Activated naive CD4-positive, alpha-beta T cell treated with anti-CD3 and anti-CD28 coated beads, Interleukin-2, amount 50 U/mL, for 72 hours (primary cell): ENCODE results near the gene PPFIA2. TPM values are rescaled to one million over a fixed set of nuclear protein-coding genes. Genes with fewer than 3 reads are reported as not detected.

Experiments
- ATAC-seq, 2 donors: fragments of 150-1000 bp; cut with Tn5 transposase; 2 replicates each; pipeline ENCODE4 v1.10.0; 2021; ENCODE audit warnings: mild to moderate bottlenecking in 2 of 2, moderate library complexity in 2 of 2
- DNase-seq, 2 donors: peaks; one replicate each; pipeline ENCODE4 v3.0.0; 2021 to 2022; ENCODE audit warnings: low spot score in 2 of 2
- H3K27ac Mint-ChIP-seq, 2 donors: one replicate each; pipeline ENCODE4 v1.8.0; 2022; ENCODE audit warnings: mild to moderate bottlenecking in 2 of 2, mixed read lengths in 2 of 2
- H3K36me3 Mint-ChIP-seq, 2 donors: one replicate each; pipeline ENCODE4 v1.8.0; 2022; ENCODE audit warnings: mixed read lengths in 2 of 2
- H3K9me3 Mint-ChIP-seq, 2 donors: one replicate each; pipeline ENCODE4 v1.8.0; 2022; ENCODE audit warnings: mixed read lengths in 2 of 2
- total RNA-seq, 2 donors: library from RNA; stranded (reverse); gene quantifications; one replicate each; pipeline ENCODE4 v1.2.3, GENCODE V29; 2022

Gene PPFIA2
- total RNA-seq, 2 donors from 2014 or later = not detected

DNA sequence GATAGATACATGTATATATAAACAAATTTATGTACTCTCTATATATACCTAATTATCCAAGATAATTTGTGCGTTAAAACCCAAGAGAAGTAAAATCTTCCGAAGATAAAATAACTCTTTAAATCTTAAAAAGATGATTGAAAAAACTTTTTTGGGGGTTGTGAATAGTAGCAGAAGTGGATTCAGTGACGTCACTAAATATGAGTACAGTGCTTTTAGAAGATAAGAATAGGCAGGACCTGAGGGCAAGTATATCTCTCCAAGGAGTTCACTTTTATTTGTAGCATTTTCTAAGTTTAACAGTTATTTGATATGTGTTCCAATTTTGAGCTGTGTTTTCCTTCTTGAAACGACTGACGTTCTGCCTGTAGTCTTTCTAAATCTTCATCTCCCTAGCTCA, 319.8 kb downstream of the PPFIA2 start:
- DNase-seq (no peak), ATAC-seq (no peak)
- no peaks in the 10 kb centered on the region for H3K9me3 Mint-ChIP-seq
- no peaks in the 10 kb centered on the region for H3K36me3 Mint-ChIP-seq
- no peak overlapping the region for H3K27ac Mint-ChIP-seq

DNA sequence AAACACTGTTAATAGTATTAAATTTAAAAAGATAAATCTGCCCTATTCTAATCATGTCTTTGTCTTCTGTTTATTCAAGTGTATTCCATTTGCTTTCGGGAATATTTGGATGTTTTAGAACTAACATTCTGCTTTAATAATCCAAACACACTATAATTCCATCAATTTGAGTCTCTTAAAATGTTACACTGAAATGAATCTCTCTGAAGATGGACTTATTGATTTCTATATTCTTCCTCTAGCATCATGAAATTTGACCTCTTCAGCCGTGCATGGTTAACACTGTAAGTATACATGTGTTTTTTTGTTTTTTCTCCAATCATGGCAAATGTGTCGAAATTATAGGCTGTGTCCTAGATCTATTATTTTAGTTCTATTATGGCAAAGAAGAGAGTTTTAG, 342.1 kb downstream of the PPFIA2 start:
- H3K36me3 Mint-ChIP-seq = no peaks in the 10 kb centered on the region
- DNase-seq (no peak), ATAC-seq (no peak)
- H3K27ac Mint-ChIP-seq = no peak overlapping the region
- peaks cover 4 to 8% of the 10 kb centered on the region in 2 donors for H3K9me3 Mint-ChIP-seq

DNA sequence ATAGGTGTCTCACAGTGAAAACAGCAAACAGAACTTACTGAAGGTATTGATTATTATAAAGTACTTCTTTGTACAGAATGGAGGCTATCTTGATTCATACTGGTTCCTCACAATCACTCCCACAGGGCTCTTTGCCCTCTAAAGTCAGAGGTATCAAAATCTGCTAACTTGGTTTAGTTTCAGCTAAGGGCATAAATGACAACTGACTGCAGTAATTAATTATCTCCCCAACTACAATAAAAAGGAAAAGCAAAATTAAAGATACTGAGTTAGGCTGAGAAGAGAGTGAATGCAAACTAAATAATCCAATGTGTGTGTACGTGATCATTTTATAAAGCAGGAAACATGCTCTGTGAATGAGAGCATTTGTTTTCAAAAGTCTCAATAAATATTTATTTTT, 342.6 kb downstream of the PPFIA2 start:
- peaks cover 4 to 8% of the 10 kb centered on the region in 2 donors for H3K9me3 Mint-ChIP-seq
- H3K27ac Mint-ChIP-seq = no peak overlapping the region
- ATAC-seq = no peak
- H3K36me3 Mint-ChIP-seq = no peaks in the 10 kb centered on the region
- DNase-seq = no peak

DNA sequence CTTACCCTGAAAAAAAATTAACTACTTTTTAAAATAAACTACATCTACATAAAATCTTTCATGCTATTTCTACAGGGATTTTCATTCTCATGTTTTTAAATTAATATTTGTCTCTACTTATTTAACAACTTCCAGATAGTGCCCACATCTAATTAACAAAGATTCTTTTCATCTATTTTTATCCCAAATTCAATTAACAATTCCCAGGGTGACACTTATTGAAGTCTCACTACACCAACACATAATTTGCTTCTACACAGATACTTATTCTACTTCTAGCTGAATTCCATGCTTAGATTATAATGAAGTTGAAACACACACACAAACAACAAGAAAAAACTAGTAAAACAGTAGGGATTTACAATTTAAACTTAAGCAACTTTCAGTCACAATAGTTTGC, 344.7 kb downstream of the PPFIA2 start:
- ATAC-seq = no peak
- DNase-seq = no peak
- Mint-ChIP-seq H3K36me3 (no peaks in the 10 kb centered on the region), H3K27ac (no peak overlapping the region), H3K9me3 (peaks cover 0 to 3% of the 10 kb centered on the region in 2 donors)

DNA sequence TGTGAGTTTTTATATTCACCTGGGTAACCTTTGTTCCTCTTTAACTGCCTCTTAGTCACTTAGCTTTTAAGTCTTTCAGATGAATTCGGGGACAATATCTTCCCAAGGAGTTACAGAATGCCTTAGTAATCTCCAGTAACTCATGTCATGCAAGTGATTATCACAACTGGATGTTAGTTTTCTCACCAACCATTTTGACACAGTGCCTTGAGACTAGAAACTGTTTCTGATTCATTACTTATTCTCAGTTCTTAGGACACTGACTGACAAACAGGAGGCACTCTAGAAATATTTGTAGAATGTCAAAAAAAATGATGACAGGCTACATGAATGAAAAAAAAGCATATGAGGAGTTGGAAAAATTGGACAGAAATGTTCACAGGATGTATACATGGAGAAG, 346.2 kb downstream of the PPFIA2 start:
- H3K9me3 Mint-ChIP-seq = peaks cover 0 to 3% of the 10 kb centered on the region in 2 donors
- no peak for DNase-seq
- H3K36me3 Mint-ChIP-seq = no peaks in the 10 kb centered on the region
- H3K27ac Mint-ChIP-seq = no peak overlapping the region
- no peak for ATAC-seq

DNA sequence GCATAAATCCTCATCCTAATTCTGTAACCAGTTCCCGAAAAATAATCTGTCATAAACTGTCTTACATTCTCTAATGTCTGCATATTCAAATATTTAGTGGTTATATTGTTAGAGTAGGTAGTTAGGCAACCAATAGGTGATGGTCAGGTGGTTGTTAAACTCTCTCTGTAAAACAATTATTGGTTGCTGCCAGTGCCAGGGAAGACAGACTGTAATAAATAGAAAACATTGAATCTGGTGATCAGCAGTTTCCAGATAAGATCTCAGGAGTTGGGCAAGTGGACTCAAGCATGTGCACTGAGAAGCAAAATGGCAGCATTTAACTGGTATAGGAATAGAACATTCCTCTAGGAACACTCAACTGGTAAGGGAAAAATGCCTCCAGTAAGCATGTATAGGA, 355.8 kb downstream of the PPFIA2 start:
- DNase-seq = no peak
- no peak for ATAC-seq
- H3K36me3 Mint-ChIP-seq = no peaks in the 10 kb centered on the region
- peaks cover 0 to 11% of the 10 kb centered on the region in 2 donors for H3K9me3 Mint-ChIP-seq
- H3K27ac Mint-ChIP-seq = no peak overlapping the region

DNA sequence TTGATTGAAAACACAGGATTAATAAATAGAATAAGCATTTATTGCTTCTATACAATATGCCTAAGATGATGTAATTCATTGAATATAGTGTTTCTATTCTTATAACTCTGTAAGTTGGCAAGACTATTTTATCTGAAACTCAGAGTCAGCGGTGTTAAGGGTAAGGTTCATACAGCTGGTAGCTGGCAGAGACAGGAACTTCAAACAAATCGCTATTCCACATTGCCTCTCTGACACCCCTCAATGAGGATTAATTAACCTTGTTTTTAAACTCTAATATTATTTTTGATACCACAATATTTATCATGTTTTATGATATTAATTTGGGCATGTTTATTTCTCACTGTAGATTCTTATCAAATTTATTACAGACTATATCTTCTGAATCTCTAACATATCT, 357.9 kb downstream of the PPFIA2 start:
- Mint-ChIP-seq H3K36me3 (no peaks in the 10 kb centered on the region), H3K9me3 (peaks cover 7 to 10% of the 10 kb centered on the region in 2 donors), H3K27ac (no peak overlapping the region)
- DNase-seq = no peak
- ATAC-seq = no peak

DNA sequence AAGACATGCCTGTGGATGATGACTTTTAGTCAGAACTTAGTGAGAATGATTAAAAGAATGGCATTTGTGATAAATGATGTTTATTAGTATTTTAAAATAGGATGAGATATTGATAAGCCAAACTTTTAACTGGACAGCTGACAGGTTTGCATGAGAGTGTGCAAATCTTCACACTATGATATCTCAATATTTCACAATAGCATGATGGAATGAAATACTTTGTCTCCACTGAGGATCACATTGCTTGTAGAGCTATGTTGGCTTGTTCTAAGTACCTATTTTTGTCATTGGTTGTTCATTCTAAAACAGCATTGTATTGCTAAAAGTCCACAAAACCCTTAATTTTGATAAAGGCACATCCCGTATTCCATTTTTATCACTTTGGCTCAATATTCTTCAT, 359.1 kb downstream of the PPFIA2 start:
- Mint-ChIP-seq H3K36me3 (no peaks in the 10 kb centered on the region), H3K27ac (no peak overlapping the region), H3K9me3 (peaks cover 7 to 13% of the 10 kb centered on the region in 2 donors)
- ATAC-seq (no peak), DNase-seq (no peak)

DNA sequence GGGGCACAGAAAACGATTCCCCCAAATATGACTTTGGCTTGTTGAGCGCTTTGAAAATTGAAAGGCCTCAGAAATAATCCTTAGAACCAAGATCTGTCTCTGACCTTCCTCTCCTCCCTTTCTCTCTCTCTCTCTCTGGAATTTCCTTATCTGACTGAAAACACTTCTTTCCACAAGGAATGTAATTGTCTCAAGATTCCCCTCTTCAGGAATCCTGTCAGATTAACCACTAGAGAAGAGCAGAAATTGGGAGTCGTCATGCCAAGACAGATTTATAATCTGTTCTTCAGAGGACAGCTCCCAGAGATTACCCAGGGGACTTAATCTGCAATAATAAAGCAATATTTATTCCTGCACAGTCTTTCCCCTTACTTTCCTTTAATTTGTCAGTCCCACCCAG, 363.7 kb downstream of the PPFIA2 start:
- no peak for ATAC-seq
- H3K9me3 Mint-ChIP-seq = peaks cover 7 to 17% of the 10 kb centered on the region in 2 donors
- no peak overlapping the region for H3K27ac Mint-ChIP-seq
- no peaks in the 10 kb centered on the region for H3K36me3 Mint-ChIP-seq
- DNase-seq = no peak

DNA sequence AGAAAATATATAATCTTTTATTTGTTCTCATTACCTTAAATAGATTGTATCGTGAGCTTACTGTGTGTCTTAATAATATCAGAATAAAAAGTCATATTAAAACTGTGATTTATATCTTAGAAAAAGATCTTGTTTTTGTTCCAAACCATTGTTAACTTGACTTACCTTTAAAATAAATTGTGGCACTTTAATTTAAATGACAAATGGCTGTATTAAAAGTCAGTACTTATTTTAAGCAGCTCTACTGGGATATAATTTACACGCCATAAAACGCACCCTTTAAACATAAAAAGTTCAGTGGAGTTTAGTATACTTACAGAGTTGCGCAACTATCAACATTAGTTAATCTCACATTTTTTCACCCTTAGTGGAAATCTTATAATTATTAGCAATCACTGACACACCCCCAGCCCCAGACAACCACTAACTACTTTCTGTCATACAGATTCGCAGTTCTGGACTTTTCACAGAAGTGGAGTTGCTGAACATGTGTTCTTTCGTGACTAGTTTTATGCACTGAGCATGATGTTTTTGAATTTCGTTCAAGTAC, 369.5 kb downstream of the PPFIA2 start:
- peaks cover 10 to 15% of the 10 kb centered on the region in 2 donors for H3K9me3 Mint-ChIP-seq
- ATAC-seq (no peak), DNase-seq (no peak)
- H3K27ac Mint-ChIP-seq = no peak overlapping the region
- no peaks in the 10 kb centered on the region for H3K36me3 Mint-ChIP-seq

DNA sequence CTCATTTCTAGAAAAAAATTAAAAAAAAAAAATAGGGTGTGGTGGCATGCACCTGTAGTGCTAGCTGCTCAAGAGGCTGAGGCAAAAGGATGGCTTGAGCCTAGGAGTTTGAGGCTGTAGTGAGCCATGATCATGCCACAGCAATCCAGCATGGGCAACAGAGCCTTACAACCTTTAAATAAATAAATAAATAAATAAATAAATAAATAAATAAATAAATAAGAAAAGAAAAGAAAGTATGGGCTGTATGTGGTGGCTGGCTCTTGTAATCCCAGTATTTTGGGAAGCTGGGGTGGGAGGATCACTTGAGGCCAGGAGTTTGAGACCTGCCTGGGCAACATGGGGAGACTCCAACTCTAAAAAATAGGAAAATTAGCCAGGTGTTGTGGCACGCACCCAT, 373.0 kb downstream of the PPFIA2 start:
- Mint-ChIP-seq H3K27ac (no peak overlapping the region), H3K9me3 (peaks cover 5 to 8% of the 10 kb centered on the region in 2 donors), H3K36me3 (no peaks in the 10 kb centered on the region)
- ATAC-seq (no peak), DNase-seq (no peak)

DNA sequence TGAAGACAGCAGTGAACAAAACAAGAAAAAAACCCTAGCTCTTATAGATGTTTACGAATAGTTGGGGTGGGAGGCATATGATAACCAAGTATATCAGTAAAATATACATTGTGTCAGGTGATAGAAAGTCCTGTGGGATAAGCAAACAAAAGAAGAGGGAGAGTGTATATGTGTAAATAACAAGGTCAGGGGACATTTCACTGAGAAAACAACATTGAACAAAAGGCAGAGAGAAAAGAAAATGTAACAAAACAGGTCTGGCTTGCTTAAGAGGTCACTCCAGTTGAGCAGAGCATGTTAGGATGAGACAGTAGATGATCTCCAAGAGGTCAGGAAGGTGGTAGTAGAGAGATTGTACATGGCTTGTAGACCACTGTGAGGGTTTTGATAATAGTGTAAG, 377.2 kb downstream of the PPFIA2 start:
- H3K9me3 Mint-ChIP-seq = peaks cover 0 to 5% of the 10 kb centered on the region in 2 donors
- no peaks in the 10 kb centered on the region for H3K36me3 Mint-ChIP-seq
- H3K27ac Mint-ChIP-seq = no peak overlapping the region
- DNase-seq (no peak), ATAC-seq (no peak)

DNA sequence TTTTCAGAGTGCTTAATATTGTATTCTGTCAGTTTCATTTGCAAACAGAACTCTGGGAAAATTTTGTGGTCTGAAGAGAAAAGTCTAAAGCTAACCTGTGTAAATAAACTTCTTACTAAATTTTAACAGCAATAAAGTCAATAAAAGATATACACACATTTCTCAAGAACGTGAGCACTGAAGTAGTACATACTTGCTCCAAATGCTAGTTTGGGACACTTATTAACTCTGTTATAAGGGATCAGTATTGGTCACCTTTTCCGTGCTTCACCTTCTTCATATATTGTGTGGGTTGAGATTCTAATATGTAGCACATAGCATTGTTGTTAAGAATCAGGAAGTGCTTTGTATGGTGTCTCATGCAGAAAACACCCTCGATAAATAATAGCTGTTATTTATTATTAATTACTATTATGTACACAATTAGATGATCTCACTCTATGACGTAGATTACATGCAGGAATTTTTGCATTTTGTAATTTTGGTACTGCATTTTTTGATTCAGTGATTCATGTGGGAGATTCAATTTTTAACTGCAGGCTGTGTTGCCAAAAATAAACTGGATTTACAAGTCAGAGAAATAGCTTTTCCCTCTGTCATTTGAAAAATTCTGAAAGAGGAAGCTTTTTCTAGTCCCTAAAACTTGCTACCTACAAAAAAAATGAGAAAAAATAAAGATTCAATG, 380.4 kb downstream of the PPFIA2 start:
- ATAC-seq (no peak), DNase-seq (no peak)
- Mint-ChIP-seq H3K36me3 (no peaks in the 10 kb centered on the region), H3K27ac (no peak overlapping the region), H3K9me3 (peaks cover 0 to 5% of the 10 kb centered on the region in 2 donors)

DNA sequence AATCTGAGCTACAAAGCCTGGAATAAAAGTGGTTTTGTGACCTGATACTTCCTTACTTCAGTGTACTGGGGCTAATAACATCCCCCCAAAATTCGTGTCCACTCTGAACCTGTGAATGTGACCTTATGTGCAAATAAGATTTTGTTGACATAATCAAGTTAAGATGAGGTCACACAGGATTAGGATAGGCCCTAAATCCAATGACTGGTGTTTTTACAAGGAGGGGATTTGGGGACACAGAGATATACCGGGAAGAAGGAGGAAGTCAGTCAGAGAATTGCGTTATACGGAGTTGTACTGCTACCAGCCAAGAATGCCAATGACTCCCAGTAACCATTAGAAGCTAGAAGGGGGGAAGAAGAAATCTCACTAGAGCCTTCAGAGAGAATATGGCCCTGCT, 381.4 kb downstream of the PPFIA2 start:
- Mint-ChIP-seq H3K9me3 (peaks cover 0 to 5% of the 10 kb centered on the region in 2 donors), H3K27ac (no peak overlapping the region), H3K36me3 (no peaks in the 10 kb centered on the region)
- ATAC-seq (no peak), DNase-seq (no peak)

DNA sequence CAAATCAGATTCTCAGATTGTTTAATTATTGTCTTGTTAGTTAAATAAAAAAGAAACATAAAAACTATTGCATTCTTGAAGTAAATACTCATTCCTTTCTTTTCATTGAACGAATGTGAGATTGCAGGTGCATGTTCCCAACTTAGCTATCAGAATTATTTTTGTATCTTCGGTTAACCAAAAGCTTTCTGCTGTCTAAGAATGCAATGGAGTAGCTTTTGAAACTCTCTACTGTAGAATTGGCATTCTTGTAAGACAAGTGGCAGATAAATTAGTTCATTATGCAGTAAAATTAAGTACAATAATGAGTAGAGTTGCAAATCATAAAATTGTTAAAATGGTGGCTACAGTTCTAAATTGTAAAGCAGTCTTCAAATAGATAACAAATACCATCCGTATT, 383.2 kb downstream of the PPFIA2 start:
- Mint-ChIP-seq H3K36me3 (no peaks in the 10 kb centered on the region), H3K9me3 (peaks cover 0 to 5% of the 10 kb centered on the region in 2 donors), H3K27ac (no peak overlapping the region)
- DNase-seq (no peak), ATAC-seq (no peak)

DNA sequence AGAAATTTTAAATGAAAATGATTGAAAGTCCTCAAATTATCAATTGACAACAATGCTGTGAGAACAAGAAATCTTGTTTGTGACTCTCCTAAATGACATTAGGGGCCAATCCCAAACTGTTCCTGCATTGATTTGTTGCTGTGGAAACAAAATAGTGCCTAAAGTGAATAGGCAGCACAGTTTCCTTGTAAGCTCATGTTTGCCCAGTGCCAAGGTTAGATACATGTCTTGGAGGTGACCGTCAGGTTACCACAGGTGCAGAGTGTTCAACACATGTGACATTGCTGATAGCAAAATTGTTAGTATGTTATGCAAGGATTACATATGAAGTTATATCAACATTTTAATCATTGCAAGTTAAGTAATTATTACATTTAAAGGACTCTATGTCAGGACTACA, 388.7 kb downstream of the PPFIA2 start:
- no peak for ATAC-seq
- Mint-ChIP-seq H3K9me3 (peaks cover 3 to 5% of the 10 kb centered on the region in 2 donors), H3K27ac (no peak overlapping the region), H3K36me3 (no peaks in the 10 kb centered on the region)
- no peak for DNase-seq

DNA sequence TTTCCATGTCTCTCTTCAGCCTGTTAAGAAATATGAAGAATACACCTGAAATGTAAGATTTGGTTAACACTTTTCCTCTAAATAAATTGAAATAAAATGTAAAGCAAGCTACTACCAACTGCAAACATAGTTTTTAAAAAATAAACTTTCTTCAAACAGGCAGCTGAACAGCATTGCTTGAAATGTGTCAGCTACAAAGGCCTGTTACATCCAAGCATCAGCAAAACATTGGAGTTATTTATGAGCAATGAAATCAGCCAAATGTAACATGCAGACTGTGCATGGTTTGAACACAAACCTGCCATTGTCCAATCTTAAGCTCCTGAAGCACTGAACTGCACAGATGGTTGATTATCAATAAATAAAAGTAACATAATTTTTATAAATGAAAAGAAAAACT, 390.0 kb downstream of the PPFIA2 start:
- Mint-ChIP-seq H3K36me3 (no peaks in the 10 kb centered on the region), H3K27ac (no peak overlapping the region), H3K9me3 (peaks cover 3 to 5% of the 10 kb centered on the region in 2 donors)
- ATAC-seq = no peak
- no peak for DNase-seq

DNA sequence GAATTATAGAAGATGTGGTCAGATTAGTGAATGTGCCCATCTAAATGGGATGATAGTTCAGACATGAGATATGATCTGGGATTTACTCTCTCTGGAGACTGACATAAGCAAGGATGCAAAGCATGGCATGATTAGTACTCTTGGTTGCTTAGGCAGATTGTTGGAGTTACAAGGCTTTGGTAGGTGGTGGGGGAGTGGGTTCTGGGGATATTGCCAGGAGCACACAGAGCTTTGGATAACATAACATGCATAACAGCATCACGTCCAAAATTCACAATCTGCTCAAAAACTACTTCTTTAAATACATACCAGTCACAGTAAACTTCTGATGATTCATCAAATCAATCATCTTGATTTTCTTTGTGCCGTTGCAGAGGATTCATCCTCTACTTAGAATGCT, 393.9 kb downstream of the PPFIA2 start:
- no peak for ATAC-seq
- H3K27ac Mint-ChIP-seq = no peak overlapping the region
- H3K36me3 Mint-ChIP-seq = no peaks in the 10 kb centered on the region
- no peak for DNase-seq
- peaks cover 3 to 5% of the 10 kb centered on the region in 2 donors for H3K9me3 Mint-ChIP-seq
